Neural crest cell (in vitro differentiated cells): ENCODE results near the gene TRIM72. TPM values are rescaled to one million over a fixed set of nuclear protein-coding genes. Genes with fewer than 3 reads are reported as not detected.
A peak's percentile ranks its signal among the peaks of the same experiment; 100 is the strongest.

Experiments
- DNase-seq: peaks from one replicate; pipeline ENCODE4 v3.0.0; 2021; ENCODE audit warnings: low read depth, mixed read lengths, low spot score
- H3K27ac Mint-ChIP-seq: one replicate; pipeline ENCODE4 v1.8.0; 2021; ENCODE audit warnings: mild to moderate bottlenecking, mixed read lengths; ENCODE audit not compliant: unreplicated experiment
- H3K27me3 Mint-ChIP-seq: 2 replicates; pipeline ENCODE4 v1.8.0; 2021; ENCODE audit warnings: low read depth, mild to moderate bottlenecking, mixed read lengths
- H3K36me3 Mint-ChIP-seq: 2 replicates; pipeline ENCODE4 v1.8.0; 2021; ENCODE audit warnings: low read depth, mild to moderate bottlenecking, mixed read lengths
- H3K4me1 Mint-ChIP-seq: 2 replicates; pipeline ENCODE4 v1.8.0; 2021; ENCODE audit warnings: mixed read lengths
- H3K4me3 Mint-ChIP-seq: one replicate; pipeline ENCODE4 v1.8.0; 2021; ENCODE audit warnings: mild to moderate bottlenecking, mixed read lengths
- H3K9me3 Mint-ChIP-seq: 2 replicates; pipeline ENCODE4 v1.8.0; 2021; ENCODE audit warnings: mixed read lengths
- total RNA-seq: library from RNA; stranded (reverse); gene quantifications from 2 replicates; pipeline ENCODE4 v1.2.1, GENCODE V29; 2021
- TF ChIP-seq, protein P1 (sequence below): fragments of 200-600 bp; sonication (generic); conservative IDR thresholded peaks from 2 replicates; pipeline ENCODE4 v1.5.0; 2021; ENCODE audit warnings: antibody characterized with exemption, mild to moderate bottlenecking

The TRIM72 gene
- total RNA-seq, 1 donor from 2014 or later: 0.05 TPM

DNA sequence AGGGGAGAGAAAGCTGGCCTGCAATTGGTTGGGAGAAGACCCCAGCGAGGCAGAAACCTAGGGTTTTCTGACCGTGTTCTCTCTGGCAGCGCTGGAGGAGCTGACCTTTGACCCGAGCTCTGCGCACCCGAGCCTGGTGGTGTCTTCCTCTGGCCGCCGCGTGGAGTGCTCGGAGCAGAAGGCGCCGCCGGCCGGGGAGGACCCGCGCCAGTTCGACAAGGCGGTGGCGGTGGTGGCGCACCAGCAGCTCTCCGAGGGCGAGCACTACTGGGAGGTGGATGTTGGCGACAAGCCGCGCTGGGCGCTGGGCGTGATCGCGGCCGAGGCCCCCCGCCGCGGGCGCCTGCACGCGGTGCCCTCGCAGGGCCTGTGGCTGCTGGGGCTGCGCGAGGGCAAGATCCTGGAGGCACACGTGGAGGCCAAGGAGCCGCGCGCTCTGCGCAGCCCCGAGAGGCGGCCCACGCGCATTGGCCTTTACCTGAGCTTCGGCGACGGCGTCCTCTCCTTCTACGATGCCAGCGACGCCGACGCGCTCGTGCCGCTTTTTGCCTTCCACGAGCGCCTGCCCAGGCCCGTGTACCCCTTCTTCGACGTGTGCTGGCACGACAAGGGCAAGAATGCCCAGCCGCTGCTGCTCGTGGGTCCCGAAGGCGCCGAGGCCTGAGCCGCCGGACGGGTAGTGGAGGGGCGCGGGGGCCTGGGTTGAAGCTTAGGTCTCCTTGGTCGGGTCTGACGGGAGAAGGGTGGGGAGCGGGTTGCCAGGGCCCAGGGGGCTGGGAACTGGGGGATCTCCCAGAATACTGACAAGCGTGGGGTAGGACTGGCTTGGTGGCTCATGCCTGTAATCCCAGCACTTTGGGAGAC is 10.4 kb downstream of the TRIM72 start:
- H3K27me3 Mint-ChIP-seq: peaks cover 32% of the 10 kb centered on the region
- H3K4me1 Mint-ChIP-seq: peaks cover 3% of the 10 kb centered on the region
- TF ChIP-seq, protein P1, sequence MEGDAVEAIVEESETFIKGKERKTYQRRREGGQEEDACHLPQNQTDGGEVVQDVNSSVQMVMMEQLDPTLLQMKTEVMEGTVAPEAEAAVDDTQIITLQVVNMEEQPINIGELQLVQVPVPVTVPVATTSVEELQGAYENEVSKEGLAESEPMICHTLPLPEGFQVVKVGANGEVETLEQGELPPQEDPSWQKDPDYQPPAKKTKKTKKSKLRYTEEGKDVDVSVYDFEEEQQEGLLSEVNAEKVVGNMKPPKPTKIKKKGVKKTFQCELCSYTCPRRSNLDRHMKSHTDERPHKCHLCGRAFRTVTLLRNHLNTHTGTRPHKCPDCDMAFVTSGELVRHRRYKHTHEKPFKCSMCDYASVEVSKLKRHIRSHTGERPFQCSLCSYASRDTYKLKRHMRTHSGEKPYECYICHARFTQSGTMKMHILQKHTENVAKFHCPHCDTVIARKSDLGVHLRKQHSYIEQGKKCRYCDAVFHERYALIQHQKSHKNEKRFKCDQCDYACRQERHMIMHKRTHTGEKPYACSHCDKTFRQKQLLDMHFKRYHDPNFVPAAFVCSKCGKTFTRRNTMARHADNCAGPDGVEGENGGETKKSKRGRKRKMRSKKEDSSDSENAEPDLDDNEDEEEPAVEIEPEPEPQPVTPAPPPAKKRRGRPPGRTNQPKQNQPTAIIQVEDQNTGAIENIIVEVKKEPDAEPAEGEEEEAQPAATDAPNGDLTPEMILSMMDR: no peak
- DNase-seq: no peak
- no peaks in the 10 kb centered on the region for H3K9me3 Mint-ChIP-seq
- H3K36me3 Mint-ChIP-seq: no peaks in the 10 kb centered on the region
- no peak overlapping the region for H3K4me3 Mint-ChIP-seq
- no peak overlapping the region for H3K27ac Mint-ChIP-seq

DNA sequence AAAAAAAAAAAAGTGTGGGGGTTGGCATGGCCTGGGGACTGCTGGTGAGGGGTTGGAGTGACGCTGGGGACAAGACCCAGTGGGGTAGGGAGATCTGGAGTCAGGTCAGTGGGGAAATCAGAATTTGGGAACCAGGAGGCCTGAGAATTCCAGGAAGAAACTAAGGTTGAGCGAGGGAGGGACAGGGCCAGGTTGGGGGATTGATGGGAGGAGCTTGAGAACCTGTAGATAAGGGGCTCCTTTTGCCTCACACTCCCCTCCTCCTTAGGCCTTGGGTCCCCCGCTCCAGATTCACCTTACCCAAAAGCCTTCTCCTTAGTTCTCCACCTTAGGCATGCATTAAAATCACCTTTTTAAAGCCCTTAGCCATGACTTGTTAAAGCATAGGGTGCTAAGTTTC is 11.3 kb downstream of the TRIM72 start:
- Mint-ChIP-seq H3K9me3 (no peaks in the 10 kb centered on the region), H3K27ac (peak overlapping the region; percentile 43), H3K27me3 (peaks cover 25% of the 10 kb centered on the region), H3K4me1 (peaks cover 3% of the 10 kb centered on the region), H3K36me3 (no peaks in the 10 kb centered on the region), H3K4me3 (no peak overlapping the region)
- TF ChIP-seq, protein P1: no peak
- no peak for DNase-seq

DNA sequence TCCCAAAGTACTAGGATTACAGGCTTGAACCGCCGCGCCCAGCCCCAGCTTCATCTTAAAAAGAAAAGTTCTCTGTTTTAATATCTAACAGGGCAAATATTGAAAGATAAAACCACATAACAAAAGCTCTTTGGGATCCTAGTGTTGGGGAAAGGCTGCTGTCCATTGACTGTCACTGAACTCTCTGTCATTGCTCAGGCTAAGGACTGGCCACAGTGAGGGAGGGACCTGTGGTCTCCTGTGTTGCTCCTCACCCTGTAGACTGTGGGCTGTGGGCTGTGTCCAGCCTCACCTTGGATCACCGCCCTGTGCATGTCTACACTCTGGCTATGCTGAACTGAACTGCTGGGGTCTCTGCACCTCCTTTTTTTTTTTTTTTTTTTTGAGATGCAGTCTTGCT is 14.3 kb downstream of the TRIM72 start:
- TF ChIP-seq, protein P1: no peak
- Mint-ChIP-seq H3K27me3 (peaks cover 4% of the 10 kb centered on the region), H3K4me3 (no peak overlapping the region), H3K36me3 (no peaks in the 10 kb centered on the region), H3K4me1 (peaks cover 3% of the 10 kb centered on the region), H3K9me3 (no peaks in the 10 kb centered on the region), H3K27ac (no peak overlapping the region)
- DNase-seq: no peak

DNA sequence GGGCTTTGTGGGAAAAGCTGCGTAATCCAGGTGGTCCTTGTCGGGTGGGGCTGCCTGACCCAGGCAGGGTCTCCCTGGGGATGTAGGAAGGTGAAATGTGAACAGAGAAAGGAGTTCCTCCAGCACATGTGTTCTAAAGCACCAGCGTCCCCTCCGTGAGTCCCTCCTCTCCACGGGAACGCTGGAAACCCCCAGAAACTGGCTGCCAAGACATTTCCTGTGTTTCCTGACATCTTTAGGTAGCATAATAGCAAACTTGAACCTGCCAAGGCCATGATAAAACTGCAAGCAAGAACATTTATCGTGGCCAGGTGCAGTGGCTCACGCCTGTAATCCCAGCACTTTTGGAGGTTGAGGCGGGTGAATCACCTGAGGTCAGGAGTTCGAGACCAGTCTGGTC is 15.6 kb downstream of the TRIM72 start:
- Mint-ChIP-seq H3K9me3 (peaks cover 4% of the 10 kb centered on the region), H3K27ac (peak overlapping the region; percentile 43), H3K27me3 (peaks cover 6% of the 10 kb centered on the region), H3K4me3 (no peak overlapping the region), H3K4me1 (peaks cover 3% of the 10 kb centered on the region), H3K36me3 (no peaks in the 10 kb centered on the region)
- no peak for DNase-seq
- TF ChIP-seq, protein P1: no peak

DNA sequence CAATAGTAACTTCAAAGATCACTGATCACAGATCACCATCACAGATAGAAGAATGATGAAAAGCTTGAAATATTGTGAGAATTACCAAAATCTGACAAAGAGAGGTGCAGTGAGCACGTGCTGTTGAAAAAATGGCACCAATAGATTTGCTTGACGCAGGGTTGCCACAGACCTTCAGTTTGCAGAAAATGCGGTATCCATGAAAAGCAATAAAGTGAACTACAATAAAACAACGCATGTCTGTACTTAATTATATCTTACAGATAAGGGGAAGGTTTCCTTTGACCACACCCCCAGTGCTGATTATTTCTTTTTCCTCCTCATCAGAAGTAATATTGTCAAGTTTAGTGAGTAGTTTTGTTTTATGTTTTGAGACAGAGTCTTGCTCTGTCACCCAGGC is 24.1 kb downstream of the TRIM72 start:
- peak overlapping the region; percentile 32 for H3K27ac Mint-ChIP-seq
- peaks cover 13% of the 10 kb centered on the region for H3K27me3 Mint-ChIP-seq
- DNase-seq: no peak
- no peak overlapping the region for H3K4me3 Mint-ChIP-seq
- peaks cover 4% of the 10 kb centered on the region for H3K9me3 Mint-ChIP-seq
- TF ChIP-seq, protein P1: no peak
- H3K4me1 Mint-ChIP-seq: no peaks in the 10 kb centered on the region
- no peaks in the 10 kb centered on the region for H3K36me3 Mint-ChIP-seq
